Panc1 (cell line): ENCODE data around the gene SLC9A4. TPM values are rescaled to one million over a fixed set of nuclear protein-coding genes. Genes with fewer than 3 reads are reported as not detected.

Experiments used
- ATAC-seq: fragments of 200-7000 bp; cut with Tn5 transposase; 2 replicates; pipeline ENCODE4 v1.9.1; 2020; ENCODE audit warnings: mild to moderate bottlenecking, moderate library complexity
- BruUV-seq: library from RNA; stranded (reverse); fragments of 400-500 nt; replicated peaks from 2 replicates; lab custom pipeline; 2021; lab: Mats Ljungman, UMichigan
- CTCF ChIA-PET: fragments of 300-600 bp; sonication (Branson Sonifier 250); formaldehyde crosslinking; loops from one replicate; lab custom pipeline; 2022; ENCODE audit warnings: antibody characterized with exemption; lab: Charles Lee
- POLR2A ChIA-PET: fragments of 300-600 bp; sonication (Branson Sonifier 250); formaldehyde crosslinking; loops from one replicate; lab custom pipeline; 2022; ENCODE audit warnings: antibody characterized with exemption; lab: Charles Lee
- DNase-seq: peaks from one replicate; pipeline ENCODE4 v3.0.0-alpha.2; 2010; ENCODE audit warnings: low read depth, low spot score
- H3K27ac ChIP-seq: 2 replicates; pipeline ENCODE4 v1.5.1; 2011; ENCODE audit warnings: mild to moderate bottlenecking, low read length, inconsistent platforms
- H3K27me3 ChIP-seq: fragments of 200-500 bp; sonication (Bioruptor generic); 2 replicates; pipeline ENCODE4 v1.6.0; 2014; ENCODE audit warnings: low read length, inconsistent platforms; ENCODE audit not compliant: control insufficient read depth, insufficient read depth
- H3K36me3 ChIP-seq: fragments of 200-500 bp; sonication (Bioruptor generic); 2 replicates; pipeline ENCODE4 v1.5.1; 2014; ENCODE audit warnings: inconsistent platforms, mild to moderate bottlenecking, low read length, moderate library complexity; ENCODE audit not compliant: control insufficient read depth, insufficient read depth
- H3K4me1 ChIP-seq: 2 replicates; pipeline ENCODE4 v1.5.1; 2011; ENCODE audit warnings: inconsistent platforms, mild to moderate bottlenecking, low read length, moderate library complexity; ENCODE audit not compliant: control insufficient read depth, insufficient read depth
- H3K4me3 ChIP-seq, 2 experiments: 2 replicates each; pipeline ENCODE4 v1.5.1; 2011 to 2012; ENCODE audit warnings: low read depth in 2 of 2, low read length in 2 of 2, mild to moderate bottlenecking in 2 of 2, inconsistent platforms in 1 of 2, moderate library complexity in 1 of 2
- H3K9me3 ChIP-seq: fragments of 200-500 bp; sonication (Bioruptor generic); 2 replicates; pipeline ENCODE4 v1.5.1; 2014; ENCODE audit warnings: low read depth, mild to moderate bottlenecking, inconsistent platforms, low read length, moderate library complexity; ENCODE audit not compliant: control insufficient read depth, insufficient read depth
- CTCF ChIP-seq: fragments of 450-650 bp; IDR thresholded peaks from 2 replicates; pipeline ENCODE4 v1.5.1; 2017; ENCODE audit warnings: mild to moderate bottlenecking
- POLR2AphosphoS5 ChIP-seq: IDR thresholded peaks from 2 replicates; pipeline ENCODE4 v1.6.1; 2012; ENCODE audit warnings: mild to moderate bottlenecking, low read depth, low read length, moderate library complexity
- REST ChIP-seq, 2 experiments: IDR thresholded peaks; 2 replicates each; pipeline ENCODE4 v1.6.1; 2011 to 2012; ENCODE audit warnings: low read depth in 2 of 2, control low read depth in 1 of 2, low read length in 1 of 2, mild to moderate bottlenecking in 1 of 2, moderate library complexity in 1 of 2; ENCODE audit not compliant: insufficient read depth in 1 of 2
- SIN3A ChIP-seq: IDR thresholded peaks from 2 replicates; pipeline ENCODE4 v1.6.1; 2012; ENCODE audit warnings: low read depth, mild to moderate bottlenecking, low read length, moderate library complexity, borderline replicate concordance; ENCODE audit not compliant: insufficient read depth
- TCF7L2 ChIP-seq: IDR thresholded peaks from 2 replicates; pipeline ENCODE4 v1.6.1; 2011; ENCODE audit warnings: mild to moderate bottlenecking, low read depth, low read length, inconsistent platforms
- in situ Hi-C: cut with HindIII; loops from 2 replicates; pipeline ENCODE4 v1.10.0; 2016; ENCODE audit warnings: low sequenced_read_pairs, low pct_unique_long_range_greater_than_20kb
- intact Hi-C: fragments of 100-400 bp; cut with micrococcal nuclease; formaldehyde crosslinking; loops from one replicate; pipeline ENCODE4 v1.10.0; 2022; ENCODE audit not compliant: unreplicated experiment
- total RNA-seq: library from RNA; stranded (reverse); gene quantifications from one replicate; pipeline ENCODE4 v1.2.1, GENCODE V29; 2021; ENCODE audit not compliant: unreplicated experiment

Gene SLC9A4
- total RNA-seq, 1 experiment from 2014 or later, result not detected

GRCh38 chr2:102433973-102434654 is 38.9 kb upstream of the SLC9A4 start:
- DNase-seq (no peak), ATAC-seq (no peak)
- Histone ChIP-seq H3K4me3 (no peak overlapping the region), H3K27me3 (no peaks in the 10 kb centered on the region; the same call in none of the 2 replicates), H3K4me1 (no peaks in the 10 kb centered on the region), H3K36me3 (no peaks in the 10 kb centered on the region), H3K27ac (no peak overlapping the region), H3K9me3 (no peaks in the 10 kb centered on the region)
- ChIA-PET CTCF (no interaction called here), POLR2A (no interaction called here)
- TF ChIP-seq SIN3A, result no peak
- no peak for TF ChIP-seq CTCF
- no peak for TF ChIP-seq POLR2AphosphoS5
- no peak for TF ChIP-seq TCF7L2
- TF ChIP-seq REST (IDR thresholded peaks at IDR 0.05; ENCODE audit: insufficient read depth in 1 of 2, low read depth in 2 of 2, low read length in 1 of 2), result no peak
- BruUV-seq, result no TSS peak
- intact Hi-C loops, result no loop called here
- in situ Hi-C loops, result no loop called here

- CTCF ChIA-PET, result no interaction called here
These were observed 38.2 kb upstream of the SLC9A4 start for GRCh38 chr2:102434655-102435381.

More at GRCh38 chr2:102434655-102435381, 38.2 kb upstream of the SLC9A4 start:
- Histone ChIP-seq H3K27ac (no peak overlapping the region), H3K36me3 (no peaks in the 10 kb centered on the region), H3K4me3 (no peak overlapping the region), H3K4me1 (no peaks in the 10 kb centered on the region), H3K27me3 (no peaks in the 10 kb centered on the region; the same call in none of the 2 replicates), H3K9me3 (no peaks in the 10 kb centered on the region)
- BruUV-seq, result no TSS peak
- in situ Hi-C loops (no loop called here), intact Hi-C loops (no loop called here)
- ATAC-seq (no peak), DNase-seq (no peak)
- no peak for TF ChIP-seq SIN3A
- TF ChIP-seq CTCF, result no peak
- TF ChIP-seq REST (IDR thresholded peaks at IDR 0.05; ENCODE audit: insufficient read depth in 1 of 2, low read depth in 2 of 2, low read length in 1 of 2), result no peak
- no peak for TF ChIP-seq TCF7L2
- TF ChIP-seq POLR2AphosphoS5, result no peak
- POLR2A ChIA-PET, result no interaction called here
